Cardiac fibroblast (primary cell): ENCODE measurements around the gene GMCL1.

Experiments used
- DNase-seq, 2 donors: peaks; one replicate each; pipeline versions ENCODE4 v3.0.0 to v3.0.0-alpha.2; 2010; ENCODE audit warnings: low read depth in 2 of 2
- H3K4me3 ChIP-seq, 2 donors: replicated peaks in 1 of 2; 1 replicate in 1 of 2; 2 replicates in 1 of 2; pipeline ENCODE4 v1.5.1; 2011; ENCODE audit warnings: low read depth in 2 of 2, low read length in 2 of 2, mild to moderate bottlenecking in 2 of 2, moderate library complexity in 1 of 2
- CTCF ChIP-seq: IDR thresholded peaks from one replicate; pipeline ENCODE4 v1.5.1; 2011; ENCODE audit warnings: low read depth, mild to moderate bottlenecking, low read length, inconsistent platforms

GMCL1 gene

GRCh38 chr2:69914950-69915945, 85.8 kb downstream of the GMCL1 start, which contains the start of gene MXD1:
Gene MXD1, plus strand, starts transcription at chr2:69915109. Its CDS starts 222 bp downstream, at chr2:69915331.
- TF ChIP-seq CTCF, result no peak
- peak within 1 kb of the TSS; percentile 77 to 92 for H3K4me3 ChIP-seq
- DNase-seq, result no peak

GRCh38 chr2:69916106-69916505, 86.6 kb downstream of the GMCL1 start:
- TF ChIP-seq CTCF, result no peak
- no peak for DNase-seq
- peak overlapping the region; percentile 77 to 92 for H3K4me3 ChIP-seq

GRCh38 chr2:69917852-69918251, 88.4 kb downstream of the GMCL1 start:
- DNase-seq, result peak; percentile 88 to 92
- no peak for TF ChIP-seq CTCF
- peak overlapping the region in 1 of 2 donors; percentile 7 for H3K4me3 ChIP-seq

GRCh38 chr2:69918401-69918800, 88.9 kb downstream of the GMCL1 start:
- TF ChIP-seq CTCF, result no peak
- no peak overlapping the region for H3K4me3 ChIP-seq
- no peak for DNase-seq

- DNase-seq, result no peak
- no peak for TF ChIP-seq CTCF
- no peak overlapping the region for H3K4me3 ChIP-seq
These were observed 93.7 kb downstream of the GMCL1 start for GRCh38 chr2:69923116-69923515.

- peak; percentile 82 to 88 for DNase-seq
- no peak for TF ChIP-seq CTCF
- no peak overlapping the region for H3K4me3 ChIP-seq
These were observed 97.5 kb downstream of the GMCL1 start for GRCh38 chr2:69926849-69927515.
